ENCODE data around the gene ATXN1.
"Not testable (repeated sequence)": the region's sequence is repeated elsewhere in the genome, so short reads cannot be mapped to it uniquely, and the experiment has no call there.

ATXN1 gene

DNA sequence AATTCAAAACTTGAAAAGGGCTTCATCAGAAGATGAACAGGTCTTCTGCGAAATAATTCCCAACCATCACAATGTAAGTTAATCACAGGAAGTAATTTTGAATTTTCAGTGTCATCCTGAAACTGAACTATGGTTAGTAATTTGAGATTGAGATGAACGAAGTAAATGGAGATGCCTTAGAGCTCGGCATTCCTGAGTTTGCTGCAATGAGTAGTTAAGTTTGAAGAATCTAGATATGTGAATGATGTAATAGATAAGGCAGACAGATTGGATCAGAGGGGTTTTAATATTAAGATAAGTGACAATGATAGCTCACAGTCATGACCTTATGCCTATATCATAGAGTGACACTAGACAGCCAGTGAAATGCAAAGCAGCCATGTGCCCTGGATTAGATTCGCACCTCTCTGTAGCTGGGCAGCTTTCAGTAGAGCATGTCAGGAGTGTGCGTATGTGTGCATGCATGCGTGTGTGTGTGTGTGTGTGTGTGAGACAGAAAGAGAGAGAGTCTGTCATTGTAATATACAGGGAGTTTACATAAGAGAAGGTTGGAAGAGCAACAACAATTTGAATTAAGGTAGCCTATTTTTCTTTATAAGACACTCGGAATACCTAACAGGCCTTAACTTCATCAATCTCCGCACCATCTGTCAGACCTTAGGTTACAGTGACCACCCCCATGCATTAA is 289.9 kb downstream of the ATXN1 start:
- peak; percentile 37 to 39 for ATAC-seq

- no peak for ATAC-seq
These were observed 290.6 kb downstream of the ATXN1 start for GRCh38 chr6:16470502-16471221.

GRCh38 chr6:16468991-16469615 is 292.2 kb downstream of the ATXN1 start:
- no peak for ATAC-seq

- ATAC-seq = no peak
These were observed 294.3 kb downstream of the ATXN1 start for GRCh38 chr6:16466800-16467553.

DNA sequence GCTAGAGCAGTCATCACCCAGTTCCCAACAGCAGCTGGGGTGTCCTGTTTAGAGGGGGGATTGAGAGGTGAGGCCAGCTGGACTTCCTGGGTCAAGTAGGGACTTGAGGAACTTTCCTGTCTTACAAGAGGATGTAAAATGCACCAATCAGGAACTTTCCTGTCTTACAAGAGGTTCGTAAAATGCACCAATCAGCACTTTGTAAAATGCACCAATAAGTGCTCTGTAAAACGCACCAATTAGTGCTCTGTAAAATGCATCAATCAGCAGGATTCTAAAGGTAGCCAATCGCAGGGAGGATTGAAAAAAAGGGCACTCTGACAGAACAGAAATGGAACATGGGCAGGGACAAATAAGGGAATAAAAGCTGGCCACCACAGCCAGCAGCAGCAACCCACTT is 297.2 kb downstream of the ATXN1 start:
- ATAC-seq = no peak

DNA sequence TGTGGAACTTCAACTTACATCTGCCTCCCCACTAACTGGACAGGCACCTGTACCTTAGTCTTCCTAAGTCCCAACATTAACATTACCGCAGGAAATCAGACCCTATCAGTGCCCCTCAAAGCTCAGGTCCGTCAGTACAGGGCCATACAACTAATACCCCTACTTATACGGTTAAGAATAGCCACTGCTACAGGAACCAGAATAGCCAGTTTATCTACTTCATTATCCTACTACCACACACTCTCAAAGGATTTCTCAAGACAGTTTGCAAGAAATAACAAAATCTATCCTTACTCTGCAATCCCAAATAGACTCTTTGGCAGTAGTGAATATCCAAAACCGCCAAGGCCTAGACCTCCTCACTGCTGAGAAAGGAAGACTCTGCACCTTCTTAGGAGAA is 298.0 kb downstream of the ATXN1 start:
- ATAC-seq = not testable (repeated sequence)

DNA sequence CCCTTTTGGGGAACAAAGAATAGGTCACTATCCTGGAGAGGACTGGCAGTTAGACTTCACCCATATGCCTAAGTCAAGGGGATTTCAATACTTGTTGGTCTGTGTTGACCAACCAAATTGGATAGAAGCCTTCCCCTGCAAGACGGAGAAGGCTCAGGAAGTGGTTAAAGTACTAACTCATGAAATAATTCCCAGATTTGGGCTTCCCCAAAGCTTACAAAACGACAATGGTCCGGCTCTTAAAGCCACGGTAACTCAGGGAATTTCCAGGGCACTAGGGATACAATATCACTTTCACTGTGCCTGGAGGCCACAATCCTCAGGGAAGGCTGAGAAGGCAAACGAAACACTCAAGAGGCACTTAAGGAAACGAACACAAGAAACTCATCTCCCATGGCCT is 299.8 kb downstream of the ATXN1 start:
- ATAC-seq = no peak

- not testable (repeated sequence) for ATAC-seq
These were observed 301.8 kb downstream of the ATXN1 start for GRCh38 chr6:16459472-16459871.

DNA sequence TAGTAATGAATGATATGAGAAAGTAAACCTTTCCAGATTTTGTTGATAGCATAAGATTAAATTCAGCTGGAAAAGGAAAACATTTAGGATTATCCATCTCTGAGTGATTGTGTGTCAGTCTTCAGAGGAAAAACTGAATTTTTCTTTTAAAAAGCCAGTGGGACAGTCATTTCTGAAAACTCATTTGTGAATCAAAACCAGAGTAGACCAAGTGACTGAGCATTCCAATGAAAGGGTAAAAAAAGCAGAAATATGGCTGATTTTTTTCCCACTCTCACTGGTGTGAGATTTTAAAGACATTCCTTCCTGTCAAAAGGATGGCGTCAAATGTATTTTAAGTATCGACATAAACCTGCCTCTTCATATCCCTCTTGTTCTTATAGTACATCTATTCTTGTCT is 308.9 kb downstream of the ATXN1 start:
- ATAC-seq = no peak

GRCh38 chr6:16450821-16451220 is 310.4 kb downstream of the ATXN1 start:
- ATAC-seq = no peak

- ATAC-seq = no peak
These were observed 311.0 kb downstream of the ATXN1 start for GRCh38 chr6:16450285-16450684.

GRCh38 chr6:16446273-16446672 is 315.0 kb downstream of the ATXN1 start:
- ATAC-seq = no peak

DNA sequence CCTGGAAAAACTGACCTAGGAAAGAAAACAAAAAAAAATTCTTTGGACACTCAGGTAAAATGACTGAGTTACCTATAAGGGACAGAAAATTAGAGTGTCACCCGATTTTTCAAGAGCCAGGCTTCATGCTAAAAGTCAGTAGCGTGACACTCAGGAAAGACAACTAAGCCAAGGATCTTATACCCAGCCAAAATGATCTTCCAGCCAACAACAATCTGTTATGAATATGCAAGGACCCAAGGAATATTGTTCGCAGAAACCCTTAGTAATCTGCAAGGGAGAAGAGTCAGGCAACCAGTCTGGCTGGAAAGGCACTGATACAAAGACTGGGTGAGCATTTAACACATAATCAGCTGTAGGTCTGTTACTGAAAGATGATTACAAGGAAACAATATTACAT is 319.2 kb downstream of the ATXN1 start:
- no peak for ATAC-seq

DNA sequence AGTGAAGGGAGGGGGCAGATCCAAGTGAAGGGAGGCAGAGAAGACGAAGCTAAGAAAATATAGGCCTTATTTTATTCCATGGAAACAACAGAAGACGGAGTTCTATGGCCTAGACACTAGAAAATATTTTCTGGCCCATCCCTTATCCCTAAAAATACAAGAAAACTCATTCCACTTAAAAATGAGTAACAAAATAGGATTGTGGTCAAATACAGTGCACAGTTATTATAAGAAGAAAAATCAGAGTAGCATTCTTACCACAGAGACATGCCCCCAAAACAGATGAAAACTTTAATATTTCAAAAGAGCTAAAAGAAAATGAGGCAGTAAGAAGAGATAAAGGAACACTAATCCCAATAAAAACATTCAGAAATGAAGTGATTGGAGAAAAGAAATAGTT is 320.0 kb downstream of the ATXN1 start:
- no peak for ATAC-seq

DNA sequence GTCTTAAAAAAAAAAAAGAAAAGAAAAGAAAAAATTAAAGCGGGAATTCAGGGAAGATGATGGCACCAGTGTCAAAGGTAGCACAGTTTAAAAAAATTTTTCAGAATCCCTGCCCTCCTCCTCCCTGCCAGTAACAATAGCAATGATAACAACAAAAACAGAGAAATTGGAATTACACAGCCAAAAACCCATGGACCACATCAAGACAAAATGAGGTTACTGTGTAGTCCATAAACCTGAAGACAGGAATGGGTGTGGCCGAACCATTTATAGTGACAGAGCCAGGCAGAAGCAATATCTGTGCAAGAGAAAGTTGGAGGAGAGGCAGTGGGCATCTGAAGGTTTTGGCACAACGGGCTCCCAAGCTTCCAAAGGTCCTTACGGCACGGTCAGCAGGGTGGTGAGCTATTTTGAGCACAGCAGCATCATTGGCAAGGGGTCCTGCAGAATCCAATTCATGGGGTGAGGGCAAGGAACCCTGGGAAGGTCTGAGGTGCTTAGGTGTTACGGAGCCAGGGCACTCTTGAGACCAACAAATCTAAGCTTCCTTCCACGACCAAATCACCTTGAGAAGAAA is 320.5 kb downstream of the ATXN1 start:
- ATAC-seq = no peak

DNA sequence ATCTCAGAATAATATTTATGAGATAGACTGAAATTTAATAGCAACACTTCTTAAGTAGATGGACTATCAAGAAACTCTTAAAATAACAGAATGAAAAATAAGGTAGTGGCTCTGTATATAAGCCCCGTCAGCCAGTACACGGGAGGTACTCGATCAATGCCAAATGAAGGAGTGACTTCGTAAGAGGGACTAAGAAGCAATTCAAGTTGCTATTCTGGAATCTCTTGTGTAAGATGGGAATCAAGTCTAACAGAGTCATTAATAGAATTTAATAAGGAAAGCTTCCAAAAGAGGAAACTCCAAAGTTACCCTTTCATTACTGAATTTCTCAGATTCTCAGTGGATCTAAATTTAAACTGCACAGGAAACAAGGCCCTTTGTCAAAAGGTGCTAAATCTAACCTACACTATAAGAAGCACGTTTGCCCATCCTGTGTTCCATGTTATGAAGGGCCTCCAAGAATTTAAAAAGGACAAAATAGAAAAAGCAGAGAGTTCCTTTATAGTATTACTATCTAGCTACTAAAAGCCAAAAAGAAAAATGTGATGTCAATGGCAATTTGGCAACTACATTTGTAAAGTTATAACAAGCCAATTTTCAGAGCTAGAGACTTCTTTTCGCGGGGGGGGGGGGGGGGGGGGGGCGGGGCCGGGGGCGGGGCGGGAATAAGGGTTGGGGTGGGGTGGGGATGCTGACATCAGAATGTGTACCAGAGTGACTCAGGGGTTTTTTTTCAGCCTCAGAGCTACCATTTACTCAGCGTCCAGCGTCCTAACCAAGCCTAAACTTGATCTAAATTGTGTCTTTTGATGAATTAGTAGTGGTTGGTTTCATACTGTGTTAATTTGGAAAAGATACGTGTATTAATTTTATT is 322.3 kb downstream of the ATXN1 start:
- ATAC-seq = peak; percentile 22 to 27

DNA sequence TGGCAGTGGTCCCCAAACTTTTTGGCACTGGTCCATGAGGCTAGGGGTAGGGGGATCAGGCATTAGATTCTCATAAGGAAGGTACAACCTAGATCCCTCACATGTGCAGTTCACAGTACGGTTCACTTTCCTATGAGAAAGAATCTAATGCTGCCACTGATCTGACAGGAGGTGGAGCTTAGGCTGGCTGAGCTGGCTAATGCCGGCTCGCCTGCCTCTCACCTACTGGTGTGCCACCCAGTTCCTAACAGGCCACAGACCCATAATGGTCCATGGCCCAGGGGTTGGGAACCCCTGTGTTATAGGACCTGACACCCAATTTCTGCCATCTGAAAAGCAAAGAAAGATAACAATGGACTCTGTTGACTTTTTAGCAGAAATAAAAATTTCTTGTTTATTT is 323.3 kb downstream of the ATXN1 start:
- peak; percentile 58 to 59 for ATAC-seq

- peak; percentile 4 to 30 for ATAC-seq
These were observed 324.2 kb downstream of the ATXN1 start for GRCh38 chr6:16437095-16437494.

DNA sequence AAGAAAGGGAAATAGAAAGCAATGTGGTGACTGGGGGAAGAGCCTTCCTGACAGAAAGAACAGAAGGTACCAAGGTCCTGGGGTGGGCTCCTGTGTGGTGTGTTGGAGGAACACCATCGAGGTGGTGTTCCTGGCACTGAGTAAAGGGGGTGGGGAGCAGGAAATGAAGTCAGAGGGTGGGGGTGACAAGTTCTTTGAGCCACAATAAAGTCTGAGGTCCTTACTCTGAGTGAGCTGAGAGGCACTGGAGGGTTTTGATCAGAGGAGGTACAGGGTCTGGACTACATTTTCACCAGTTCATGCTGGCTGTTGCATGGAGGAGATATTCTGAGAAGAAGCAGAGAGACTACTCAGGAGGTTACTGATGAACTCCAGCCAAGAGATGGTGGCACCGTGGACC is 324.7 kb downstream of the ATXN1 start:
- peak; percentile 59 to 62 for ATAC-seq

DNA sequence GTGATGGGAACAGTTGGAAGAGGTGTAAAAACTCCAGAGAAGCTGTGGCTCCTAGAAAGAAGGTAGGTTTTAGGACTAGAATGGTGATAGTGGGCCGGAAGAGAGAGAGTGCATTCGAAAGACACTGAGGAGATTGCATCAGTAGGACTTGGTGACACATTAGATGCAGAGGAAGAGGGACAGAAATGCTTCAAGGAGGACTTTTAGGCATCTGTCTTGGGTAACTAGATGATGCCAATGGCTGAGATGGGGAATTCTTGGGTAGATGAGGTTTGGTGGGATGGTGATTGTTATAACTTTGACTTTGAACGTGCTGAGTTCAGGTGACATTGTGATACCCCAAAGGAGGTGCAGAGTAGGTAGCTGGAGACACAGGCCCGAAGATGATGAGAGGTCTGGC is 326.4 kb downstream of the ATXN1 start:
- ATAC-seq = peak; percentile 18 to 23

DNA sequence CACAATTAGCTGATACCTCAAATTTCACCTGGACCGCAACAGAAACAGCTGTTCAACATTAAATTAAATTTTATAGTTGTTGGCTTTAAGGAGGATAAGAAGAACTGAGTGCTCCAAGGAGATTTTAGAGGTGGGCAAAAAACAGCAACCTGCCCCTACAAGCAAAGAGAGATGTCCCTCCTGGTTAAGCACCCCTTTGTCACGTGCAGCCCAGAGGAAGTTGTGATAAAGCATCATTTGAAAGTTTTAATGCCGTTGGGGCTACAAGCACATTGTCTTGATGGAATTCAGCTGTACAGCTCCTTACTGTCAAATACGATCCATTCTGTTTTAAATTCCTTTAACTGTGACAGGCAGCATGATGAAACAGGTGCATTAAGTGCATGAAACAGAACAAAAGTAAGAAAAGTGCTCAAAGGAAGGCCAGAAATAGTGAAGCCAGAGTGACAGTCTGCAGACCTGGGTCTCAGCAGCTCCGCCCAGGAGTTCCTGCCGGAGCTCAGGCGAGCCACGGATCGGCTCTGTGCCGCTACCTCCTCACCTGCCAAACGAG is 327.8 kb downstream of the ATXN1 start:
- ATAC-seq = no peak
